ENCODE results near the gene OVCH2. TPM values are rescaled to one million over a fixed set of nuclear protein-coding genes. Genes with fewer than 3 reads are reported as not detected.

Gene OVCH2
- total and polyA plus RNA-seq, 4 donors = not detected

- H3K4me1 ChIP-seq (ENCODE audit: control insufficient read depth in 4 of 4, insufficient read depth in 4 of 4, low read length in 3 of 4) = no peaks in the 10 kb centered on the region
- H3K4me3 ChIP-seq (ENCODE audit: low read depth in 1 of 3, low read length in 3 of 3) = no peak overlapping the region
- H3K9me3 ChIP-seq (ENCODE audit: control insufficient read depth in 4 of 4, low read length in 3 of 4) = no peaks in the 10 kb centered on the region
- no peak for DNase-seq (ENCODE audit: low spot score)
- WGBS = 79% methylated on average over 14 of the region's 14 CpGs
- H3K27ac ChIP-seq (ENCODE audit: low read depth in 1 of 2, low read length in 2 of 2) = no peak overlapping the region
- peaks cover 7 to 66% (median 54%) of the 10 kb centered on the region in 4 donors for H3K36me3 ChIP-seq (ENCODE audit: control insufficient read depth in 4 of 4, insufficient read depth in 3 of 4, low read depth in 1 of 4, low read length in 3 of 4)
- no peak for TF ChIP-seq RAD21 (IDR thresholded peaks at IDR 0.05)
- no peak for TF ChIP-seq EGR1 (IDR thresholded peaks at IDR 0.05; ENCODE audit: low read depth in 2 of 2)
- no peak for TF ChIP-seq GABPA (IDR thresholded peaks at IDR 0.05 in 1 of 2, conservative IDR thresholded peaks at IDR 0.05 in 1 of 2)
- TF ChIP-seq MAX (IDR thresholded peaks at IDR 0.05) = no peak
- no peaks in the 10 kb centered on the region for H3K27me3 ChIP-seq (ENCODE audit: control insufficient read depth in 4 of 4, insufficient read depth in 4 of 4, low read length in 3 of 4)
- no peak overlapping the region for H3K9ac ChIP-seq (ENCODE audit: low read depth in 1 of 2, low read length in 2 of 2)
These were observed 50.7 kb downstream of the OVCH2 start for GRCh38 chr11:7655253-7656217.

GRCh38 chr11:7654195-7654705 lies 52.0 kb downstream of the OVCH2 start:
- no peak for DNase-seq (ENCODE audit: low spot score)
- H3K4me3 ChIP-seq (ENCODE audit: low read depth in 1 of 3, low read length in 3 of 3) = no peak overlapping the region
- H3K27ac ChIP-seq (ENCODE audit: low read depth in 1 of 2, low read length in 2 of 2) = no peak overlapping the region
- no peak overlapping the region for H3K9ac ChIP-seq (ENCODE audit: low read depth in 1 of 2, low read length in 2 of 2)
- H3K36me3 ChIP-seq (ENCODE audit: control insufficient read depth in 4 of 4, insufficient read depth in 3 of 4, low read depth in 1 of 4, low read length in 3 of 4) = peaks cover 9 to 77% (median 67%) of the 10 kb centered on the region in 4 donors
- WGBS = 94% methylated on average over 4 of the region's 4 CpGs
- no peak for TF ChIP-seq SP1 (IDR thresholded peaks at IDR 0.05)
- no peak for TF ChIP-seq NR2F2 (IDR thresholded peaks at IDR 0.05)
- TF ChIP-seq EGR1 (IDR thresholded peaks at IDR 0.05; ENCODE audit: low read depth in 2 of 2) = no peak
- TF ChIP-seq RAD21 (IDR thresholded peaks at IDR 0.05) = no peak
- no peak for TF ChIP-seq MAX (IDR thresholded peaks at IDR 0.05)
- no peak for TF ChIP-seq CTCF (IDR thresholded peaks at IDR 0.05; ENCODE audit: low read depth, low read length, missing input control)
- no peak for TF ChIP-seq ATF3 (IDR thresholded peaks at IDR 0.05)
- TF ChIP-seq HNF4G (IDR thresholded peaks at IDR 0.05) = no peak
- TF ChIP-seq JUND (IDR thresholded peaks at IDR 0.05) = no peak
- TF ChIP-seq FOXA1 (IDR thresholded peaks at IDR 0.05) = no peak
- TF ChIP-seq TAF1 (conservative IDR thresholded peaks at IDR 0.05) = no peak
- TF ChIP-seq HNF4A (conservative IDR thresholded peaks at IDR 0.05) = no peak
- no peak for TF ChIP-seq RXRA (IDR thresholded peaks at IDR 0.05)
- no peak for TF ChIP-seq GABPA (IDR thresholded peaks at IDR 0.05 in 1 of 2, conservative IDR thresholded peaks at IDR 0.05 in 1 of 2)
- no peak for TF ChIP-seq YY1 (IDR thresholded peaks at IDR 0.05)
- TF ChIP-seq FOXA2 (IDR thresholded peaks at IDR 0.05) = no peak
- TF ChIP-seq ZBTB33 (IDR thresholded peaks at IDR 0.05) = no peak
- TF ChIP-seq REST (IDR thresholded peaks at IDR 0.05) = no peak
- H3K27me3 ChIP-seq (ENCODE audit: control insufficient read depth in 4 of 4, insufficient read depth in 4 of 4, low read length in 3 of 4) = no peaks in the 10 kb centered on the region
- H3K9me3 ChIP-seq (ENCODE audit: control insufficient read depth in 4 of 4, low read length in 3 of 4) = no peaks in the 10 kb centered on the region
- no peaks in the 10 kb centered on the region for H3K4me1 ChIP-seq (ENCODE audit: control insufficient read depth in 4 of 4, insufficient read depth in 4 of 4, low read length in 3 of 4)
